HEK293 (cell line): ENCODE data around the gene BCL11A.

Experiments used
- CTCF ChIA-PET: fragments of 350-600 bp; formaldehyde crosslinking; extraction: SDS; loops from one replicate; lab custom pipeline; 2021; ENCODE audit warnings: antibody characterized with exemption; lab: Yijun Ruan, JAX
- POLR2A ChIA-PET: fragments of 300-600 bp; formaldehyde crosslinking; extraction: SDS; loops from one replicate; lab custom pipeline; 2020; ENCODE audit warnings: antibody characterized with exemption, inconsistent platforms; lab: Yijun Ruan, JAX
- H3K27ac ChIP-seq: fragments of 200-500 bp; sonication (Bioruptor generic); 2 replicates; pipeline ENCODE4 v1.5.1; 2014; ENCODE audit warnings: low read depth, low read length, control low read depth, inconsistent platforms; ENCODE audit errors: extremely low read depth
- H3K36me3 ChIP-seq, 2 experiments: fragments of 200-500 bp in 1 of 2; sonication (Bioruptor generic) in 1 of 2; 1 replicate in 1 of 2; 2 replicates in 1 of 2; pipeline ENCODE4 v1.5.1; 2014 to 2017; ENCODE audit warnings: inconsistent platforms in 2 of 2, low read length in 2 of 2; ENCODE audit not compliant: control insufficient read depth in 2 of 2, insufficient read depth in 1 of 2
- H3K4me1 ChIP-seq: fragments of 200-500 bp; sonication (Bioruptor generic); 2 replicates; pipeline ENCODE4 v1.5.1; 2014; ENCODE audit warnings: mild to moderate bottlenecking, low read length, inconsistent platforms; ENCODE audit not compliant: control insufficient read depth, insufficient read depth
- H3K4me3 ChIP-seq: 2 replicates; pipeline ENCODE4 v1.5.1; 2011; ENCODE audit warnings: low read depth, mild to moderate bottlenecking, control low read depth, low read length, moderate library complexity
- H3K9me3 ChIP-seq: fragments of 200-500 bp; sonication (Bioruptor generic); 2 replicates; pipeline ENCODE4 v1.5.1; 2014; ENCODE audit warnings: low read depth, low read length, inconsistent platforms; ENCODE audit not compliant: control insufficient read depth, insufficient read depth
- BCL6B ChIP-seq: fragments of 450-650 bp; formaldehyde crosslinking; IDR thresholded peaks from 2 replicates; pipeline ENCODE4 v1.5.1; 2017; ENCODE audit warnings: missing biosample characterization, missing genetic modification characterization
- GLIS1 ChIP-seq: fragments of 450-650 bp; formaldehyde crosslinking; IDR thresholded peaks from 2 replicates; pipeline ENCODE4 v1.5.1; 2016; ENCODE audit warnings: missing biosample characterization, missing genetic modification characterization
- MEIS1 ChIP-seq: sonication (generic); formaldehyde crosslinking; IDR thresholded peaks from 2 replicates; pipeline ENCODE4 v1.8.1; 2022; ENCODE audit warnings: missing genetic modification reagents, mild to moderate bottlenecking, borderline replicate concordance
- MZF1 ChIP-seq: fragments of 450-650 bp; formaldehyde crosslinking; IDR thresholded peaks from 2 replicates; pipeline ENCODE4 v1.5.1; 2017; ENCODE audit warnings: missing biosample characterization, missing genetic modification characterization, borderline replicate concordance
- RBAK ChIP-seq: fragments of 450-650 bp; formaldehyde crosslinking; IDR thresholded peaks from 2 replicates; pipeline ENCODE4 v1.5.1; 2016; ENCODE audit warnings: missing biosample characterization, missing genetic modification characterization
- SETDB1 ChIP-seq: IDR thresholded peaks from one replicate; pipeline ENCODE4 v1.6.1; 2017; ENCODE audit warnings: mild to moderate bottlenecking, low read length, moderate library complexity, mixed read lengths; ENCODE audit not compliant: insufficient read length
- ZNF138 ChIP-seq: fragments of 450-650 bp; formaldehyde crosslinking; IDR thresholded peaks from 2 replicates; pipeline ENCODE4 v1.5.1; 2016; ENCODE audit warnings: missing biosample characterization, missing genetic modification characterization, borderline replicate concordance
- ZNF175 ChIP-seq: fragments of 450-650 bp; formaldehyde crosslinking; IDR thresholded peaks from 2 replicates; pipeline ENCODE4 v1.5.1; 2016; ENCODE audit warnings: missing biosample characterization, missing genetic modification characterization
- ZNF23 ChIP-seq: fragments of 450-650 bp; formaldehyde crosslinking; IDR thresholded peaks from 2 replicates; pipeline ENCODE4 v1.5.1; 2016; ENCODE audit warnings: missing biosample characterization, missing genetic modification characterization, borderline replicate concordance
- ZNF449 ChIP-seq: fragments of 450-650 bp; formaldehyde crosslinking; IDR thresholded peaks from 2 replicates; pipeline ENCODE4 v1.5.1; 2017; ENCODE audit warnings: missing biosample characterization, mild to moderate bottlenecking, missing genetic modification characterization, moderate library complexity
- ZNF561 ChIP-seq: fragments of 450-650 bp; IDR thresholded peaks from 2 replicates; pipeline ENCODE4 v1.5.1; 2018; ENCODE audit warnings: missing biosample characterization, missing genetic modification characterization, borderline replicate concordance
- ZNF600 ChIP-seq: fragments of 450-650 bp; formaldehyde crosslinking; IDR thresholded peaks from 2 replicates; pipeline ENCODE4 v1.5.1; 2016; ENCODE audit warnings: missing biosample characterization, missing genetic modification characterization
- TF ChIP-seq, protein P1 (sequence below): fragments of 450-650 bp; formaldehyde crosslinking; IDR thresholded peaks from 2 replicates; pipeline ENCODE4 v1.5.1; 2017; ENCODE audit warnings: missing biosample characterization, missing genetic modification characterization
- TF ChIP-seq, protein P2 (sequence below): fragments of 450-650 bp; formaldehyde crosslinking; IDR thresholded peaks from 2 replicates; pipeline ENCODE4 v1.5.1; 2017; ENCODE audit warnings: missing biosample characterization, missing genetic modification characterization

BCL11A gene

GRCh38 chr2:60405271-60405919 is 148.1 kb downstream of the BCL11A start:
- TF ChIP-seq MEIS1, result no peak
- TF ChIP-seq GLIS1 (tag by site-specific recombination), result no peak
- TF ChIP-seq ZNF175 (tag by site-specific recombination), result no peak
- no peak for TF ChIP-seq MZF1 (tag by site-specific recombination)
- no peak for TF ChIP-seq BCL6B
- TF ChIP-seq ZNF23 (tag by site-specific recombination), result no peak
- TF ChIP-seq, protein P1, sequence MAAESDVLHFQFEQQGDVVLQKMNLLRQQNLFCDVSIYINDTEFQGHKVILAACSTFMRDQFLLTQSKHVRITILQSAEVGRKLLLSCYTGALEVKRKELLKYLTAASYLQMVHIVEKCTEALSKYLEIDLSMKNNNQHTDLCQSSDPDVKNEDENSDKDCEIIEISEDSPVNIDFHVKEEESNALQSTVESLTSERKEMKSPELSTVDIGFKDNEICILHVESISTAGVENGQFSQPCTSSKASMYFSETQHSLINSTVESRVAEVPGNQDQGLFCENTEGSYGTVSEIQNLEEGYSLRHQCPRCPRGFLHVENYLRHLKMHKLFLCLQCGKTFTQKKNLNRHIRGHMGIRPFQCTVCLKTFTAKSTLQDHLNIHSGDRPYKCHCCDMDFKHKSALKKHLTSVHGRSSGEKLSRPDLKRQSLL (tag by site-specific recombination), result no peak
- TF ChIP-seq, protein P2, sequence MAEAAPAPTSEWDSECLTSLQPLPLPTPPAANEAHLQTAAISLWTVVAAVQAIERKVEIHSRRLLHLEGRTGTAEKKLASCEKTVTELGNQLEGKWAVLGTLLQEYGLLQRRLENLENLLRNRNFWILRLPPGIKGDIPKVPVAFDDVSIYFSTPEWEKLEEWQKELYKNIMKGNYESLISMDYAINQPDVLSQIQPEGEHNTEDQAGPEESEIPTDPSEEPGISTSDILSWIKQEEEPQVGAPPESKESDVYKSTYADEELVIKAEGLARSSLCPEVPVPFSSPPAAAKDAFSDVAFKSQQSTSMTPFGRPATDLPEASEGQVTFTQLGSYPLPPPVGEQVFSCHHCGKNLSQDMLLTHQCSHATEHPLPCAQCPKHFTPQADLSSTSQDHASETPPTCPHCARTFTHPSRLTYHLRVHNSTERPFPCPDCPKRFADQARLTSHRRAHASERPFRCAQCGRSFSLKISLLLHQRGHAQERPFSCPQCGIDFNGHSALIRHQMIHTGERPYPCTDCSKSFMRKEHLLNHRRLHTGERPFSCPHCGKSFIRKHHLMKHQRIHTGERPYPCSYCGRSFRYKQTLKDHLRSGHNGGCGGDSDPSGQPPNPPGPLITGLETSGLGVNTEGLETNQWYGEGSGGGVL, result no peak
- no peak for TF ChIP-seq SETDB1
- no peak for TF ChIP-seq ZNF600 (tag by site-specific recombination)
- no peak for TF ChIP-seq ZNF561 (tag by site-specific recombination)
- TF ChIP-seq RBAK, result no peak
- TF ChIP-seq ZNF138 (tag by site-specific recombination), result no peak
- no peak for TF ChIP-seq ZNF449 (tag by site-specific recombination)
- TF ChIP-seq, all 188 proteins: peak for 0
- H3K36me3 ChIP-seq, result no peaks in the 10 kb centered on the region
- H3K9me3 ChIP-seq, result no peaks in the 10 kb centered on the region
- CTCF ChIA-PET, result interaction anchor here (0.6 kb wide), 1 partner anchor 30 kb away, joined by 3 read pairs; no protein-coding TSS in a partner anchor
- no peaks in the 10 kb centered on the region for H3K4me1 ChIP-seq
- no peak overlapping the region for H3K27ac ChIP-seq
- POLR2A ChIA-PET, result no interaction called here
- H3K4me3 ChIP-seq, result no peak overlapping the region
